Stimulated activated effector memory CD8-positive, alpha-beta T cell treated with anti-CD3 and anti-CD28 coated beads, Interleukin-12 subunit alpha, Interleukin-12 subunit beta, amount 100 ng/mL, for 72 hours (primary cell): ENCODE results near the gene IGF2R.
"Not testable (repeated sequence)": the region's sequence is repeated elsewhere in the genome, so short reads cannot be mapped to it uniquely, and the experiment has no call there.

Experiments
- ATAC-seq: fragments of 150-1000 bp; cut with Tn5 transposase; 2 replicates; pipeline ENCODE4 v1.10.0; 2021
- DNase-seq, 2 donors: peaks; one replicate each; pipeline ENCODE4 v3.0.0; 2021 to 2022; ENCODE audit warnings: low spot score in 2 of 2
- H3K27ac Mint-ChIP-seq: one replicate; pipeline ENCODE4 v1.8.0; 2022; ENCODE audit warnings: mild to moderate bottlenecking, mixed read lengths
- H3K36me3 Mint-ChIP-seq: one replicate; pipeline ENCODE4 v1.8.0; 2022; ENCODE audit warnings: mild to moderate bottlenecking, mixed read lengths
- H3K4me1 Mint-ChIP-seq: one replicate; pipeline ENCODE4 v1.8.0; 2022; ENCODE audit warnings: mixed read lengths
- H3K4me3 Mint-ChIP-seq: one replicate; pipeline ENCODE4 v1.8.0; 2022; ENCODE audit warnings: mild to moderate bottlenecking, mixed read lengths
- H3K9me3 Mint-ChIP-seq: one replicate; pipeline ENCODE4 v1.8.0; 2022; ENCODE audit warnings: mixed read lengths

IGF2R gene

GRCh38 chr6:160132297-160132637 is 163.4 kb downstream of the IGF2R start:
- Mint-ChIP-seq H3K27ac (no peak overlapping the region), H3K4me3 (no peak overlapping the region), H3K4me1 (peaks cover 14% of the 10 kb centered on the region), H3K9me3 (no peaks in the 10 kb centered on the region), H3K36me3 (no peaks in the 10 kb centered on the region)
- ATAC-seq (no peak), DNase-seq (no peak)

DNA sequence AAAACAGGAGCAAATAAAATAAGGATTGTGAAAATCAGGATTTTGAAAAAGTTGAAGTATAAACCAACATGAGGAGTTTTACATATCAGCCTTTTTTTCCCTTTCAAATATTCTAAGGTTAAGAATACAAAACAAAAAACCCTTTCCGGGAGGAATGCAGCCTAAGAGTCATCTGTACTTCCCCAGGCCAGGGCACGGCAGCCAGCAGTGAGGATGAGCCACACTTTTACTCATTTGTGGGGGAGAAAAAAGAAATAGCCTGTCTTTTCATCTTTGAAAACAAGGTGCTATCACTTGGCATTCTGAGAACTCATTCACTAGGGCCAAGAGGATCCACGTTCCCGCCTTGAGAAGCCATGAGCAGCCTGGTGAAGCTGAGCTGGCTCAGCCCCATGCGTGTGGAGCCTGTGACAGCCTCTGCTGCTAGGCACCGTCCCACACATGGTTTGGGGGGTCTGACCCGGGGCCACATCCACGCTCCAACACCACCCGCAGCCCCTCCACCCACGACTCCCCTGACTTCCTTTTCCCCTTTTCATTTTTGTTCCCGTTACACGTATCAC is 164.0 kb downstream of the IGF2R start:
- Mint-ChIP-seq H3K4me1 (peaks cover 18% of the 10 kb centered on the region), H3K9me3 (no peaks in the 10 kb centered on the region), H3K27ac (peak overlapping the region; percentile 20), H3K36me3 (no peaks in the 10 kb centered on the region), H3K4me3 (no peak overlapping the region)
- no peak for DNase-seq
- ATAC-seq: peak; percentile 44

- DNase-seq (no peak), ATAC-seq (no peak)
- Mint-ChIP-seq H3K27ac (peak overlapping the region; percentile 20), H3K9me3 (no peaks in the 10 kb centered on the region), H3K4me1 (peaks cover 27% of the 10 kb centered on the region), H3K4me3 (no peak overlapping the region), H3K36me3 (no peaks in the 10 kb centered on the region)
These were observed 164.8 kb downstream of the IGF2R start for GRCh38 chr6:160133441-160134336.

GRCh38 chr6:160134337-160134751 is 165.5 kb downstream of the IGF2R start:
- not testable (repeated sequence) for H3K36me3 Mint-ChIP-seq, H3K27ac Mint-ChIP-seq, H3K9me3 Mint-ChIP-seq, DNase-seq, H3K4me3 Mint-ChIP-seq
- H3K4me1 Mint-ChIP-seq: peaks cover 29% of the 10 kb centered on the region
- peak; percentile 64 for ATAC-seq

- H3K36me3 Mint-ChIP-seq: no peaks in the 10 kb centered on the region
- no peak overlapping the region for H3K4me3 Mint-ChIP-seq
- DNase-seq (no peak), ATAC-seq (no peak)
- peaks cover 30% of the 10 kb centered on the region for H3K4me1 Mint-ChIP-seq
- H3K27ac Mint-ChIP-seq: no peak overlapping the region
- H3K9me3 Mint-ChIP-seq: no peaks in the 10 kb centered on the region
These were observed 166.1 kb downstream of the IGF2R start for GRCh38 chr6:160134779-160135547.

DNA sequence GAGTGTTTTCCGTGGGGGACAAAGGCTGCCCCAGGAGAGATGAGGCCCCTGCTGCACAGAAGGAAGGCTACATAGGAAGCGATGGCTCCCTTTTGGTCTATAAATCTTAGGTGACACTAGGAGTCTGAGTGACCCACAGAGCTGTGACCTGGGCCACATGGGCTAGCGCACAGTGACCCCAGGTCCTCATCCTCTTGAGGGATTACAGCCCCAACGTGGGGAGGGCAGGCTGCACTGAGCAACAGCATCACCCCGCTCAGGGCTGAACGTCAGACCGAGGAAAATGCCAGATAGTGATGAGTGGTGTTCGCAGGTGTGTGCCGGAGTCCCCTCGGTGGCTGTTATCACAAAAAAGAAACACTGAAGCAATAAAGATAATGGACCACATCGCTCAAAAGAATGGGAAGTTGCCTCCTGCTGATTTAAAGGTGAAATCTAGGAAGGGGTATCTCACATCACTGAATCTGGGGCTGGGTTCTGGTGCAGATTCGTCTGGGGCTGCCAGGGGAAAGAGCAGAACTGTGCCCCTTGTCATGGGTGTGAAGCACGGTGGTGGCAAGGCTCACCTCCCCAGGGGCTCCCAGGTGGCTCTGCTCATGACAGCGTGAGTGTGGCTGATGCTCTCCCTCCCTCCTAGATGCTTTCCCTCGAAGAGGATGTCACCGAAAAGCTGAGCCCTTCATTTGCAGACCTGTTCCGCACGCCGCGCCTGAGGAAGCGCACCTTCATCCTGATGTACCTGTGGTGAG is 167.2 kb downstream of the IGF2R start:
- ATAC-seq (no peak), DNase-seq (no peak)
- H3K4me3 Mint-ChIP-seq: no peak overlapping the region
- H3K36me3 Mint-ChIP-seq: no peaks in the 10 kb centered on the region
- H3K9me3 Mint-ChIP-seq: no peaks in the 10 kb centered on the region
- H3K27ac Mint-ChIP-seq: no peak overlapping the region
- H3K4me1 Mint-ChIP-seq: peaks cover 30% of the 10 kb centered on the region

DNA sequence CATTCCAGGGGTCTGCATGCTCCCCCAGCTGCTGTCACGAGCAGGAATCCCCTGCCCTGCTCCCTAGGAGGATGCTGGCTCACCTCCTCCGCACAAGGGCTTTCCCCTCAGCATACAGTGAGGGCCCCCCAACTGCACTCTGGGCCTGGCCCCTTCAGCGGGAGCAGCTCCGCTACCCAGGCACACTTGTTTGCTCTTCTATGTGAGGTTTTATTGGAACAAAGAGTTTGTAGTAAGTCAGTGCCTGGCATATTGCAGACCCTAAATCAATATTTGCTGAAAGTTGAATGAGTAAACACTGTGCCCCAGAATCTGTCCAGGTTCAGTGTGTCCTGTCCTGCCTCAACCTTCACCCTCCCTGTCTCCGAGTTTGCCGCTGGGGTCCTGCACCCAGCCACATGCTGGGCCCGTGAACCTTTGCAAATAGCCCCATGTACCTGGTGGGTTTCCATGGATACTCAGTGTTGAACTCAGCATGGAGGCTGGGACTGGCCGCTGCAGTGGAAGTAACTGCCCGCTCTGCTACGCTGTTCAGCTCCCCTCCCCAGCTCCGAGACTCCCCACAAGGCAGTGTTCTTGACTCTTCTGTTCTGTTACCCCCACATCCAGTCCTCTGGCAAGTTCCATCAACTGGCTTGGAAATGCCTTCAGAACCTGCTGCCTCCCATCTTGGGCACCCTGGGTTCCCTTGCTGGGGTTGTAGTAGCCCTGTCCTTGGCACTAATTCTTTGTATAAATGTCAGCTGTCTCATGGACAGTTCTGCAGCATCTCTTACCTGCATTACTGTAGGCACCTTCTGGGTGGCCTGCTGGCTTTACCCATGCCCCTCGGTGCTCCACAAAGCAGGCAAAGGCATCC is 168.5 kb downstream of the IGF2R start:
- DNase-seq (no peak), ATAC-seq (no peak)
- Mint-ChIP-seq H3K27ac (peak overlapping the region; percentile 26), H3K4me3 (no peak overlapping the region), H3K4me1 (peaks cover 32% of the 10 kb centered on the region), H3K9me3 (no peaks in the 10 kb centered on the region), H3K36me3 (no peaks in the 10 kb centered on the region)

DNA sequence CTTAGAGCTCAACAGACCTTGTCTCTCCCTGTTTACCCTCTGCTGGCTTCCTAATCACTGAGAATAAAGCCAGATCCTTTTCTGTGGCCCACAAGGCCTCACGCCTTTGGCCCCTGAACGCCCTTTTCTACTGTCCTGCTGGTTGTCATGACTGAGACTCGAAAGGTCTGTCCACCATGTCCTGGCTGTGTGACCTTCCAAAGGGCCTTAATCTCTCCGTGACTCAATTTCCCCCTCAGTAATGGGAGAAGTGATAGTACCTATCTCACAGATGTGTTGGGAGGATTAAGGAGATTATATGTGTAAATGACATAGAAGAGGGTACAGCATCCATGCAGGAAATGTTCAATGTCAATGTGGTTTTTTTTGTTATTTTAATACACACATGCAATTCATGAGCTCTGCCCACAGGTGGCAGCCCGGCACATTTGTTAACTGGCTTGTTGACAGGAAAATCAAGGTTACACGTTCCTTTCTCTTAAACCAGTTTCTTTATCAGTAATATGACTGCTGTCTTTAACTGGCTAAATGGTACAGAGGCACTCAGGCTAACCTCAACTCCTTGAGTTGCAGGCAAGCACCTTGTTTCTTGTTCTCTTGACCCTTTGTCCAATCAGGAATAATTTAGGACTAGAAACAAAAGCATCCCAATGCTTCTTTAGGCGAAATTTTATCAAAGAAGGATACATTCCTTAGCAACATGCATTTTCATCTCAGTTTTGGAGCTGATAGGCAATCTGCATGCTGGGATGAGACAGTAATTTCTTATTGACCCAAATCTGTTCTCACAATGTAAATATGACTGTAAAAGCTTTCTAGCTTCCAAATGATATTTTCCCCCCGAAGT is 169.3 kb downstream of the IGF2R start:
- Mint-ChIP-seq H3K27ac (peak overlapping the region; percentile 26), H3K9me3 (no peaks in the 10 kb centered on the region), H3K36me3 (no peaks in the 10 kb centered on the region), H3K4me3 (no peak overlapping the region), H3K4me1 (peaks cover 29% of the 10 kb centered on the region)
- DNase-seq (peak; percentile 25 to 76), ATAC-seq (peak; percentile 71)

- peak overlapping the region; percentile 30 for H3K4me3 Mint-ChIP-seq
- peaks cover 29% of the 10 kb centered on the region for H3K4me1 Mint-ChIP-seq
- ATAC-seq: no peak
These were observed 170.0 kb downstream of the IGF2R start for GRCh38 chr6:160138839-160139419.

GRCh38 chr6:160139420-160139851 is 170.6 kb downstream of the IGF2R start:
- no peaks in the 10 kb centered on the region for H3K36me3 Mint-ChIP-seq
- peak overlapping the region; percentile 30 for H3K4me3 Mint-ChIP-seq
- peaks cover 29% of the 10 kb centered on the region for H3K4me1 Mint-ChIP-seq
- H3K9me3 Mint-ChIP-seq: no peaks in the 10 kb centered on the region
- H3K27ac Mint-ChIP-seq: peak overlapping the region; percentile 23
- ATAC-seq (peak; percentile 83), DNase-seq (no peak)

More at GRCh38 chr6:160138839-160139419, 170.0 kb downstream of the IGF2R start:
- Mint-ChIP-seq H3K27ac (peak overlapping the region; percentile 23), H3K9me3 (no peaks in the 10 kb centered on the region), H3K36me3 (no peaks in the 10 kb centered on the region)
- DNase-seq: no peak

DNA sequence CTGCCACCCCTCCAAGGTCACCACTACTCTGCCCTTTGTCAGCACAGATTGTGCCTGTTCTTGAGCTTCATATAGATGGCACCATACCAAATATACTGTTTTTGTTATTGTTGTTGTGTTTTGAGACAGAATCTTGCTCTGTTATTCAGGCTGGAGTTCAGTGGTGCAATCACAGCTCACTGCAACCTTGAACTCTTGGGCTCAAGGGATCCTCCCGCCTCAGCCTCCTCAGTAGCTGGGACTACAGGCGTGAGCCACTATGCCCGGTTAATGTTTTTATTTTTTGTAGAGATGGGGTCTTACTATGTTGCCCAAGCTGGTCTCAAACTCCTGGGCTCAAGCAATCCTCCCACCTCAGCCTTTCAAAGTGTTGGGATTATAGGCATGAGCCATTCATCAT is 171.6 kb downstream of the IGF2R start:
- not testable (repeated sequence) for H3K27ac Mint-ChIP-seq, H3K36me3 Mint-ChIP-seq, H3K4me3 Mint-ChIP-seq, H3K9me3 Mint-ChIP-seq, DNase-seq, ATAC-seq
- peaks cover 29% of the 10 kb centered on the region for H3K4me1 Mint-ChIP-seq

DNA sequence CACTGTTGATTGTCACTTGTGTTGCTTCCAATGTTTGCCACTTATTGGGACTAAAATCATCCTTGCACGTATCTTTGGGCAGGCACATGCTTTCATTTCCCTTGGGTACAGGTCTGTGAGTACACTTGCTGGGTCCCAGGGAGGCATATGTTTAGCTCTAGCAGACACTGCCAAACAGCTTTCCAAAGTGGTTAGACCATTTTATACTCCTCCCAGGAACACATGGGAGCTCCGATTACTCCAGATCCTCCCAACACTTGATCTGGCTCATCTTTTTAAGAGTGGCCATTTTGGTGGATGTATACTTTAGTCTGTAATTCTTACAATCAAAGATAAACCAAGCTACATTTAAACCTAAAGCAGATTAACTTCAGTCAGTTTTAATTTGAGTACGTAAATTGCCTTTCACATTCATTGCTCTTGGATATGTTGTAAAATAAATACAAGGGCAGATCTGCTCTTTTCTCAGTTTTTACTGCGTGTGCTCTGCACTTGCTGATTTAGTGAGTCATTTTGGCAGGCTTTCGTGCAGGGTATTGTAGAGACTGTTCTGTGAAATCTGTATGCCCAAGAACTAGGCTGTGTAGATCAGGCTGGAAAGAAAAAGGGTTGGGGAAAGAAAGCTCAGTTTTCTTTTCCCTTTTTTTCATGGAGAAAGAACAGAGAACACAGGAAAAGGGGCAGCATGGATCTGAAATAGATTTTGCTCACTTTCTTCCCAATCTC is 172.3 kb downstream of the IGF2R start:
- no peaks in the 10 kb centered on the region for H3K36me3 Mint-ChIP-seq
- no peak for ATAC-seq
- H3K9me3 Mint-ChIP-seq: no peaks in the 10 kb centered on the region
- H3K27ac Mint-ChIP-seq: no peak overlapping the region
- no peak overlapping the region for H3K4me3 Mint-ChIP-seq
- peak in 1 of 2 donors; percentile 44 for DNase-seq
- peaks cover 29% of the 10 kb centered on the region for H3K4me1 Mint-ChIP-seq
